A549 treated with CpdA at 1 μM for 4 hours (cell line): Measurements from ENCODE around the gene TTL. TPM values are rescaled to one million over a fixed set of nuclear protein-coding genes. Genes with fewer than 3 reads are reported as not detected.

Source experiments
- total RNA-seq: library from RNA; stranded (reverse); fragments of 200-300 nt; extraction: Qiagen RNA extraction; gene quantifications from 5 replicates; pipeline ENCODE4 v1.2.3, GENCODE V29; 2022; ENCODE audit warnings: low read depth

TTL gene
- total RNA-seq: 34.6 to 41.6 TPM (median 36.3 TPM) in 5 replicates

GRCh38 chr2:112481528-112482233 is at the start of gene TTL:
Gene TTL, plus strand, starts transcription at chr2:112482156. Its CDS starts 189 bp downstream, at chr2:112482345.

GRCh38 chr2:112433480-112433879 is 48.5 kb upstream of the TTL start, which contains the start of gene RGPD8:
Gene RGPD8, minus strand, starts transcription at chr2:112433645. Its CDS starts 192 bp downstream, at chr2:112433453.

GRCh38 chr2:112542123-112542983 is 60.4 kb downstream of the TTL start, which contains the start of gene POLR1B:
Gene POLR1B, plus strand, starts transcription at chr2:112542465. Its CDS starts 30 bp downstream, at chr2:112542495.

DNA sequence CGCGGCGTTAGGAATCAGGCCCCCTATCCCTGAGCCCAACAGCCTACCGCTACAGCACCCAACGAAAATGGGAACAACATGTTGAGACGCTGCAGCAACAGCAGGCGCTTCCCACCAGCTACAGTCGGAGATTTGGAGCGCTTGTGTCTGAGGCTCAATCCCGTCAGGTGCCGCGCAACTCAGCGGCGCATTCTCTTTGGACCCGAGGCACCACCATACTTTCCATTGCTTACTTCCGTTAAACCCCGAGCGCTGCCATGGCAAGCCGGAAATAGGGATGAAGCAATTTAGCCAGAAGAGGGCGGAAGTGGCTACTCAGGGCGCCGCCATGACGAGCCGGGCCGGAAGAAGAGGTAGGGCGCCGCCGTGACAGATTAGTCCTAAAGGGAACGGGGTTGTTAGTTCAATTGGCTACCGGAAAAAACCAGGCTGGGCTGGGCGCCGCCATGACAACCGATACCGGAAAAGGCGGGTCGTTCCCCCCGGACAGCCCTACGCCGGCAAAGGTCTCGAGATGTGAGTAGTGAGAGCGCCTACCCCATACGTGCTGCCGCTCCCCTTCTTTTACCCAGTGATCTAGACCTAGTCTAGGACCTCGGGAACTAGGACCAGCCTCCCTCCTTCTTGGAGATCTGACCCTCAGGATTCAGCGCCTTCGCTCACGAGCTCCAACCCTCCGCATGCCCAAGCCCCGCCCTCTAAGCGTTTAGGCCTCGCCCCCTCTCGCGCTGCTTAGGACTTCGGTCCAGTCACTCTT is 102.4 kb downstream of the TTL start, which contains the start of gene CHCHD5:
CHCHD5 (plus strand) TSS at position 476 of the 757 bp plus-strand sequence; CDS start at position 515, 39 bp downstream.

Other genes starting within 250 kb of the TTL start
- 14.2 to 19.0 TPM (median 15.8 TPM) in 5 replicates for gene ZC3H8, start 227.1 kb upstream of the TTL start, total RNA-seq
- 0.33 to 0.59 TPM (median 0.44 TPM) in 5 replicates for gene ZC3H6, start 206.6 kb upstream of the TTL start, total RNA-seq
- gene RGPD8, start 48.5 kb upstream of the TTL start, total RNA-seq: 2.2 to 4.6 TPM (median 3.4 TPM) in 5 replicates
- gene POLR1B, start 60.3 kb downstream of the TTL start, total RNA-seq: 23.4 to 27.8 TPM (median 24.4 TPM) in 5 replicates
- gene CHCHD5, start 102.5 kb downstream of the TTL start, total RNA-seq: 59.0 to 74.0 TPM (median 60.3 TPM) in 5 replicates
- 121 to 142 TPM (median 131 TPM) in 5 replicates for gene SLC20A1, start 163.8 kb downstream of the TTL start, total RNA-seq
- gene NT5DC4, start 238.9 kb downstream of the TTL start, total RNA-seq: 0.49 TPM in 1 of 5 replicates, not detected in the others